NCI-H345 treated with DMSO at 0.1 percent for 48 hours (cell line): ENCODE data around the gene OGA.
"Not testable (repeated sequence)": the region's sequence is repeated elsewhere in the genome, so short reads cannot be mapped to it uniquely, and the experiment has no call there.

ENCODE experiments used
- DNase-seq: peaks from one replicate; lab custom pipeline; 2025; ENCODE audit not compliant: unreplicated experiment; lab: John Stamatoyannopoulos, UW

The OGA gene

DNA sequence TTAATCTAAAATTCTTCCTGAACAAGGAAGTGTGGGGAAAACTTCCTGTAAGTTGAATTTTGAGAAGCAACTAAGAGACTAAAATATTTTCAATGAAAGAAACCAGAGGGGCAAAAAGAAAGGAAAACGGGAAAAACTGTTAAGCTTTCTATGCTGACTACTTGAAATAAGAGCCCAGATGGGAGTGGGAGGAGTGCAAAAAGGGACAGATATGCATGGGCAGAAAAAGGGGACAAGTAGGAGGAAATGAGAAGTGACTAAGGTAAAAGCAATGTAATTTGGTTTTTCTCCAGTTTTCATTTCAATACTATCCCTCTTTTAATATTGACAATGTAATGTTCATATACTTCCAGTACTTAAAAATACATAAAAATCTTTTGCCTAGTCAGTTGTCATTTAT, 11.1 kb downstream of the OGA start:
- no peak for DNase-seq

DNA sequence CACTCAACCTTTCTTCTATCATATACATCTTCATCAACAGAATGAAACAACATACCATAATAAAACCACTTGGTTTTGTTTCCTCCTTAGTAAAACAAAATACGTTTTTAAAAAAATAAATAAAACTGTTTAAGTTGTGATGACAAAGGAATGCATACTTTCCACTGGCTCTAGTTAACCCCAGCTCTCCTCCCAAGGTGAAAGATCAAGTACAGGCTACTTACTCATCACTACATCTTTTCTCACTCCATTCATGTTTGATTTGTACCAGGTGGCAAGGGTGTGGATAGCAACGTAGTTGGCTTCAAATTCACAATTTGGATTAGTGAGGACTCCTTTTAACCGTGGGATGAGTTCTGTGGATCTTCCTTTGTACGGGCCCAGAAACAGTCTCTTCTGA, 14.7 kb downstream of the OGA start:
- DNase-seq = no peak

DNA sequence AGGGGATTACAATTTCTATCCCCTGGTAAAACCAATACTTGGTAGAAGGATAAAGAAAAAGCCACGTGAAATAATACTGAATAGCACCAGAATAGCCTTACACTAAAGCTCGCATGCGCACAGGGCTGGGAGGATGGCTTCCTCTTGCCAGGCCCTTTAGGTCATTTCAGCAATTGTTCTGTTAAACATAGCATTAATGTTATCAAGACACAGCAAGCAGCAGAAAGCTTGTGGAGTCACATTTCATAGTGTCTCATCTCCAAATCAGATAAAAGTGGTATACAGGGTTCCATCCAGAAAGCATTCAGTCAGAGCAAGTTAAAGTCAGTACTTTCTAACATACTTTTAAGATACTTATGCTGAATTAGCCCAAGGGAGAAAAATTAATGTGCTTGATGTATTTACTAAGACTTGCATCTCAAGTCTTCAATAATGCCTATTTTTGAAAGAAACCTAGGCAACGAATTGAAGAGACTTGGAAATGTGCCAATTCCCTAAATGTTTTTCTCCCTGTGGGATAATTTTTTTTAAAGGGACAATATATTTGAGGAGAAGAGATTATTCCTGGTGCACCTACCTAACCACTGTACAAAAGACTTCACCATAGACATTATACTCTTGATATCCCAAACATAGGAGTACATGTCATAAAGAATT, 20.7 kb downstream of the OGA start:
- no peak for DNase-seq

DNA sequence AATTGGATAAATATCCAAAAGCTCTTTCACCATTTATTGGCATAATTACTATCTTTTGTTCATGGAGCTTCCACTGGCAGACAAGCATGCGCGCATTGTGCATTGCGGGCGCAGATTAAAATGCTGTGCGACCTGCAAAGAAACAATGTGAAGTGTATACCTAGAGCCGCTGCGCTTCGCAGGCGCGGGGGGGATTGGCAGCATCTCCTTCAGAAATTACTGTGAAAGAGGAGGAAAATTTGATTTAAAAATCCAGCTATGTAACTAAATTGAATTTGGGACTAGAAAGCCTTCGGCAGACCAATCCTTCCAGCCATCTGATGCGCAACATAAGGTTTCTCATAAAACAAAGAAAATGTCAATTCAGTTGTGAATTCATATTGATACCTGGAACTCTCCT, 24.7 kb downstream of the OGA start:
- DNase-seq = no peak

DNA sequence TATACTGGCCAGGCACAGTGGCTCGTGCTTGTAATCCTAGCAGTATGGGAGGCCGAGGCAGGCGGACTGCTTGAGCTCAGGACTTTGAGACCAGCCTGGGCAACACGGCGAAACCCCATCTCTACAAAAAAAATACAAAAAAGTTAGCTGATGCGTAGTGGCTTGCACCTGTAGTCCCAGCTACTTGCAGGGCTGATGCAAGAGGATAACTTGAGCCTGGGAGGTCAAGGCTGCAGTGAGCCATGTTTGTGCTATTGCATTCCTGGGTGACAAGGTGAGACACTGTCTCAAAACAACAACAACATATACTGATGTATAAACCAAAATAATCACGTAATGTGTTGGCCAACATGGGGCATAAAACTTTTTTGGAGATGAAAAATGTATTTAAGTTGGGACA, 28.6 kb downstream of the OGA start:
- no peak for DNase-seq

DNA sequence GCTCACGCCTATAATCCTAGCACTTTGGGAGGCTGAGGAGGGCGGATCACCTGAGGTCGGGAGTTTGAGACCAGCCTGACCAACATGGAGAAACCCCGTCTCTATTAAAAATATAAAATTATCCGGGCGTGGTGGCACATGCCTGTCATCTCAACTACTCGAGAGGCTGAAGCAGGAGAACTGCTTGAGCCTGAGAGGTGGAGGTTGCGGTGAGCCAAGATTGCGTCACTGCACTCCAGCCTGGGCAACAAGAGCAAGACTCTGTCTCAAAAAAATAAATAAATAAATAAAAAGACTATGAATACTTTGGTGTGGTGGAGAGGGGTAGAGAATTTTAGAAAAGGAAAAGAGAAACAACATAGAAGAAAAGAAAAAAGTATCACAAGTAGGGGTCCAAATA, 29.0 kb downstream of the OGA start:
- not testable (repeated sequence) for DNase-seq

DNA sequence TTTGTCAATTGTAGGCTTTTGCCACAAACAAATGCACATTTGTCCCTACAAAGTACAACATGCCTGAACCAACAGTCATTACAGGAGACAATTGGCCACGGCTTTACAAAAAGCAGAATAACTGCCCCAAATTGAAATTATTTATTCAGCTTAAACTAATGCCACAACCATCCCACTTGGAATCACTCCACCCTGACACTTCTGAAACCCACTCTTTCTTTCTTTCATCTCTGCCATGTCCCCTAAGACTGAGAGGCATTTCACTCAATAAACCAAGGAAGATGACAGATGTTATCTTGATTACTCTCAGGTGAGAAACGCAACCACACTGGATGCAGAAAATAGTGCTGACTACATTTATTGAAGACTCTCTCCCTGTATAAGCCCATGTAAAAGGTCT, 32.4 kb downstream of the OGA start:
- DNase-seq = no peak

DNA sequence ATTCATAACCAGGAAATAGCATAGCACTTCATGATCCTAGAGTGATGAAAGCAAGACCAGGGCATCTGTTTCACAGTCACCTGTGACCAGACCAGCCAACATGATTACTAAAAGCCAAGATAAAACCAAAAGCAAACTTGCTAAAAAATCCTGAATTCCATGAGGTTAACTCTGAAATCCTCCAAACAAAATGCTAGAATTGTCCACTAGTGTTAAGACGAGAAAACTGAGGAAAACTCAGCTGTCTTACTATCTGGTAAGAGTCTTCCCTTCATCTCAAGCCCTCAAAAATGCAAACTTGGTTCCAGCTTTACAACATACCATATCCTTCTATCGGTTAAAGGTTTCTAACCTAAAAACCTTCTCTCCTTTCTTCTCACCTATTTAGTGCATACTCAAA, 33.7 kb downstream of the OGA start:
- DNase-seq = no peak

DNA sequence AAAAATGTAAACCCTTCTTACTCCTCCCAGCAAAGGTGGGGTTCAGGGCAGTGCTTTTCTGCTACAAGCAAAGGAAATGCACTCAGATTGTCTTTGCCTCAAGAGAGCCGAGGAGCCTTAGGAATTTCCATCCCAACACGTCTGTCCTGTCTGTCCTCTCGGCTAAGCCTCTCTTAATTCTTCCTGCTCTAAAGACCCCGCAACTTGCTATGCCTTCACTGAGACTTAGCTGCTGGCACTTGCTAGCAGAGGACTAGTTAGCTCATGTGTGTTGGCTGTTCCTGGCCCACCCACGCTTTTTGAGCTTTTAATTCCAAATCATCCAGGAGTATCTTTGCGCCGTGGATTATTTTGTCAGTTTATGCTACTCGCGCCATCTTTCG, 34.5 kb downstream of the OGA start:
- DNase-seq = no peak

DNA sequence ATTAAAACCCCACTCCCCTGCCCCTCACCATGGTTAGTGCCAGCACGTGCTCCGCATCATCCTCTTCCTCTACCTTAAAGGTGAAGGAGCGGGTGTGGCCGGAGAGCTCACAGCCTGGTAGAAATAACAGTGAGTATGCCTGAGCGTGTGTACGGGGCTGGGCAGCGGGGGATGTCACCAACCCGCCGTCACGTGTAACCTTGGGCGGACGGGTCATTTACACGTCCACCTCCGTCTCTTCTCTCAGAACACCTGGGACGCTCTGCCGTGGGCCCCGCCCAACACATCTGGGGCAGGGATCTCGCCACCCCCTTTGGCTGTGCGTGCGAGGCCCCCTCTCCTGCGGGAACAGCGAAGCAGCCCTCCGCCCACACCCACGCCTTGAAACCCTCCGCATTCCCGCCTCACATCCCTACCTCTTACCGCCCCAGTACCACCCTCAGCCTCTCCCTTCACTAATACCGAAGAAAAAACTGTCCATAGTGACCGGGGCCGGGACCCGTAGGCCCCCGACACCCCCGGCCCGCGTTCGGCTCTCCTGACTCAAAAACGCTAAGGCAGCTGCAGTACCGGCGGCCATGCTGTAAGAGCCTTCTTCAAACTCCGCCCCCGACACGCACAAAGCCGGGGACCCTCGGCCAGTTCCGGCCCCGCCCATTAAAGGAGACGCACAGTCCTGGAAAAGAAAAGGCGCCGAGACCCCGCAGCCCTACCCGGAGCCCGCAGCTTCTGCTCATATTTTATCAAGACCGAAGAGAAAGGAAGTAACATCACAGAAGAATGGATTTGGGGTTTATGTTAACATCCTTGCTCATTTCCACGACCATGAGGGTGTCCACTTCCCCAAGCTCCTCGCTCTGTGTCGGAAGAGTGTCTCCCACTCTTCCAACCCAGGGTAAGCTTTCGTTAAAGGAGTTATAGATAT, 35.2 kb downstream of the OGA start, which contains the start of gene NPM3:
TSS of gene NPM3 (minus strand) at position 636 of the 925 bp plus-strand sequence. CDS start at position 580, 56 bp downstream.
- DNase-seq = peak; percentile 40

DNA sequence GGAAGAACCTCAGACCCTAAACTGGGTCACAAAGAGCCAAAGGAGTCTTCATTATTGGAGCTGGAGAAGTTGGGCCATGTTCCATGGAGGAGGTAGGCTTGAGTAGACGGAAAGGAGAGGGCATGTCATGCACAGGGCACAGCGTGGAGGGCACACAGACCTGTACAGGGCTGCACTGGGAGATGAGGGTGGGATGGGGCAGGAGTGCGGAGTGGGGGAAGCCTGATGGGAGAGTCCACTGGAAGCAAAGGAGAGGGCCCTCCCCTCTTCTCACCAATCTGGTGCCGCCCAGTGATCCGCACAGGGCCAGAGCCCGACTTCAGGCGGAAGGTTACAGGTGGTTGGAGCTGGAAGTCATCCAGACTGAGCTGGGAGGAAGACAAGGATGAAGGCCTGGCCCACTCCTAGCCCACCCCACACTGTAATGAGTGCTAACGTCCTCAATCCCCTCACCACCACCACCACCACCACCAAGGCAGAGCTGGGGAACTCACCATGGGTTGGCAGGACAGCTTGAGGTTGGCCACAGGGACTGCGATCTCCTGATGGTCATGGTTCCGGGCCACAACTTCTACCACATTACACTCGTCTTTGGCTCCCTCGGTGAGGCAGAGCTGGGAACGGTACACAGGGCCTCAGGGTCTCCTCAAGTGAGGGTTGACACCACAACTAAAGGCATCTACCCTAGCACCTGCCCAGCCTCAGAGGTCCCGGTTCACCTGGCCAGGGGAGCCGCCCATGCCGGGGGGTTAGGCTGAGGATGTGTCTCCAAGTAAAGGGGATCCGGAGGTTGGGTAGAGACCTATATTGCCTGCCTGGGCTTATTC, 36.0 kb downstream of the OGA start:
- DNase-seq = no peak

DNA sequence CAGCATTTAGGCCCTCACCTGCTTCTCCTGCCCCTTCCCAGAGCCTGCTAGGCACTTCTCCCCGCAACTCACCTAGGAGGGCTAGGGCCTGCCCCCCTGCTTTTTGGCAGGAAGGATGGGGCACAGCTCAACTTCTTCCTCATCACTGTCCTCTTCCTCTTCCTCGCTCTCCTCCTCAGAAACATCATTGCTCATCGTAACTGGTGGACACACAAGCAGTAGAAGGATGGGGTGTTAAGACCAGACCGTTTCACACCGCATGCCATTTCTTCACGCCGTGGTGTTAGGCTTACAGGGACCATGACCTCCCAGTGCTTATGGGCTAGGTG, 36.6 kb downstream of the OGA start:
- DNase-seq = no peak

DNA sequence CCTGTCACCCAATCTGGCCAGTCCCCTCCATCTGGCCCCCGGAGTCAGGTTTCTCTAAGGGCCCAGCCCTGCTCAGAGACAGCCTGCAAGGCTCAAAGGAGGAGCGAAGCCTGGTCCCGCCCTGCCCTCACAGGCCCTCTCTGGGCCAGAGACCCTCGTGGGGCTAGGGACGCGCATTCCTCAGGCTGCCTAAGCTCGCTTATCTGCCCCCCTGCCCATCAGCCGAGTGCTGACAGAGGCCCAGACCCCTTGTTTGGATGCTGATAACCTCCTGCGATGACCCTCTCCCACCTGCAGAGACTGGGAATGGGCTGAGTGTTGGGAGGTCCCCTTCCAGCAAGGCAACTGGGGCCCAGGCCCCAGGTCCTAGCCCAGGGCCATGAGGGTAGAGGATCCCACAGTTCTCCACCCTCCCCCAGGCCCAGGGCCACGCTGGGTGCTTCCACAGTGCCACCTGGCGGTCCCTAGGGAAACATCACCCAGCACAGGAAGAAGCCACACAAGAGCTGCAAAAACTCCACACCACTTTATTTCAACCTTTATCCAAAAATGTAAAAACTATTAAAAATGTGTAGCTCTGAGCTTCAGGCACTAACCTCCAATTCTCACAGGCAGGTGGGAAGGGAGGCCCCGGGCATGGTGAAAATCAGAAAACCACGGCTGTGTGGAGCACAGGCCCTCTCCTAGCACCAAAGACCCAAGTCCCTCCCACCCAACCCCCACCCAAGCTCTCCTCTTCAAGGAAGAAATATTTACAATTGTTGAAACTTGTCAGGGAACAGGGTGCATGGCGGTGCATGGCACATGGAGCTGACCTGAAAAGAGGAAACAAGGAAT, 37.2 kb downstream of the OGA start:
- DNase-seq = peak; percentile 32

DNA sequence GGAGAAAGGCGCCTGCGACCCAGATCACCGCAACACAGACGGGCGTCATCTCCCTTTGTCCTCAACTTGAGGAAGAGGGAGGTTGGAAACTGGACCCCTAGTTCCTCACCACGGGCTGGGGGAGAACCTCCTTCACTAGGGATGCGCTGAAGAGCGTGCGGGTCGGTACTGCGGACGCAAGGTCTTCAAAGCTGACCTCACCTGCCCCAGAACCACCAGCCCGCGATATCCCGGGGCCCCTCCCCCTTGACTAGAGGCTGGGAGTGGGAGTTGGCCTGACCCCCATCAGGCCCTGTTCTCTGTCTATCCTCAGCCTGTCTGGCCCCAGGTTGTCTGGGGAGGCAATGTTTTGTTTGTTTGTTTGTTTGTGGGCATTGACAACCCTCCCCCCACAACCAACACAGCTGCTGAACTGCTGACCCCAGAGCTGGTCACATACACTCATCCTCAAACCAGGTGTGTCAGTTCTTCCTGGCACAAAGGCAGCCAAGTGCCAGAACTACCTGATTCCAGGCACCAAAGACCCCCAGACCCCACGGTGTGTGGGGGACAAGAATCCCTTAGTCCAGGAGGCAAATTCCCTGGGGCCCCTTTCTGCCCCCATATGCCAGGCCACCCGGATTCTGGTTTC, 37.9 kb downstream of the OGA start:
- no peak for DNase-seq

DNA sequence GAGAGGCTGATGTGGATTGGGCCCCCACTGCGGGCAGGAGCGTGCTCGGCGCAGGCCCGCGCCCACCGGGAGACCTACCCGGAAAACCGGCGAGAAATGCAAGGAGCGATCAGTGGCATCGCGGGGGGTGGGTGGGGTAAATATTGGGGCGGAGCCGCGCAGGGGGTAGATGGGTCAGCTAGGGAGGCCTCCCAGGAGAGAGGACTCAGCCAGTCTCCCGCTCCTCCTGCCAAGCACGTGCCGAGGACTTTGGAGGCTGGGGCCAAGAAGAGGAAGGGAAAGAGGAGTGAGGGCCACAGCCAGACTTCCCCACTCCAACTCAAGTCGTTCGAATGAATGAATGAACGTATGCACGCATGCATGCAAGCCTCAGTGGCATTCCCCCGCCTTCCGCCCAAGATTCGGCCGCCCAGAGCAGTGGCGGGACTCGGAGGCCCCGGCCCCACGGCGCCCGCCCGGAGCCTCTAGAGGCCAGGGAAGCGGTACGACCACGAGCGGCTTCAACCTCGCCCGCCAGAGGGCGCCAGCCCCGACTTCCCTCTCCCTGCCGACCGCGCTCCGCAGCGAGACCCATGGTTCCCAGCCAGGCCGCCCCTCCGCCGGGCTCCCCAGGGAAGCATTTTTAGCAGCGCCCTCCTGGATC, 38.6 kb downstream of the OGA start:
- no peak for DNase-seq

DNA sequence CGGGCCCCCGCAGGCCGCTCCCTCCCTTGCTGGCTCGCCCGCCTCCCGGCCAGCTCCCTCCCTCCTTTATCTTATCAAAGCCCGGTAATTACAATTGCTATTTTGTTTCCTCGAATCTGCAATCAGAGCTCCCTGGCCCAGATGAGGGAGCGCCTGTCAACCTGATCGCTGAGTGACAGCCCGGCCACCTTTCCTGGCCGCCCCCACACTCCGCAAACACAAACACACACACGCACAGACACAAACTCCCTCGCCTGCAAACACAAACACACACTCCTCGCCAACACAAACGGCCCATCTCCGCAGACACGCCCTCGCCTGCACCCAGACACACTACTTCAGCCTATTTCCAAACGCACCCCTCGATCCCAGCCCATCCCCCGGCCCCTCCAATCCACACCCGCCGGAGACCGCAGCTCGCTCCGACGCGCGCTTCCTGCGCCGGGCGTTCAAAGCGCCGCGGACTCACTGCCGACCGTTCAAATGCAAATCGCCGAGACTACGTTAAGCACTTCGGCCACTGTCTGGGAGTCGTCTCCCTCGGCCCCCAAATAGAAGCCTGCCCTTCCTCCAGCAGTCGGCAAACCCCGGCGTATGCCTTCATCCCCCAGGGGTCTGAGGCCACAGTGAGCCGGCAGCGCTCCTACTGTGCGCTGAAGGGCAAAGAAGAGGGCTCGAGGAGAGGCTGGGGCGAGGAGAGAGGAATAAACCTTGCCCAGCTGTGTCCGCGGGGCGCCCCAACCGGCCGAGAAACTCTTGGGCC, 39.3 kb downstream of the OGA start:
- DNase-seq = no peak

DNA sequence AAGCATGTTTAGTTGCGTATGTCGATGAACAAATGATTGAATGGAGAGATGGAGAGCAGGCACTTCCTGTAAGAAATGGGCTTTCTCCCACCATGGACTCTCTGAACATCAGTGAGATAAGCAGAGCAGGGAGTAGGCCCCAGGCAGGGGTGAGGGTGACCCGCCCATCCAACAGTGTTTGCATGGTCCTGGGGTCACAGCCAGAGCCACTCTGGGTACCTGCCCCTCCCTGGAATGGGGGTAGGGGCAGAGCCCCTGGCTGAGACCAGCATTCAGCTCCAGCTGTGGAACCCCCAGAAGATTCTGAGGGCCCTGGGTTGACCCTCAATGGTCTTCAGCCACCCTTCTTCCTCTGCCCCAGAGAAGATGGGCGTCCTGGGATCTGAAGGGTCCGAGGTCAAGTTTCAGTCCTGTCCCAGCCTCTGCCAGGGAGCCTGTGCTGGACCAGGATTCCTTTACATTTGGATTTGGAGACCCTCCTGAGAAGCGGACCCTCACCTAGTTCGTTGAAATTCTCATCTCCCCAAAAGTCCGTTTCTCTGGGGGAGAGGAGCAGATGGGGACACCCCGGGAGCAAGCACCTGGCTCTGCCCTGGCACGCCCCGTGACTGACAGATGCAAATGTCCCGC, 40.0 kb downstream of the OGA start:
- DNase-seq = no peak

DNA sequence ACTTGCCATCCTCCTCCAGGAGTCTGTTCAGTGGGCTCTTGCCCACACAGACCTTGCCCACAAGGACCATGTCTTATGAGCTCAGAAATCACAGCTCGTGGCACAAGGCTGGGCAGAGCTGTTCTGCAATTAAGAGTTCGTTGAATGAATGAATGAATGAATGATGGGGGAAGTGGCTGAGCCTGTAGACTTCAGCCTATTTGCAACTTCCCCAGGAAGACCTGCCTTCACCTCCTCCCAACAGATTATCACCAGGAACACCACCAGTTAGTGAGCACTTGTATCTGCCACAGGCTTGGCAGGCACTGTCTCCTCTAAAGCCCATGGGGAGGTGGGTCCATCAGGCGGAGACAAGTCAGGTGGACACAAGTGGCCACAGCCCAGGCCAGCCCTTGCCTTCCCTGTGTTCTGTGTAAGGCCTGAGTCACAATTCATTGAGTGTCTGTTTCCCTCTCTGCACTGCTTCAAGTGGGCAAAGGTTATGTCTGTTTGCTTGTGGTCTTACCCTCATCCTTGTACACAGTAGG, 40.6 kb downstream of the OGA start:
- no peak for DNase-seq
